Stimulated activated CD4-positive, alpha-beta T cell treated with anti-CD3 and anti-CD28 coated beads, Interleukin-4, amount 100 ng/mL, for 48 hours (primary cell): ENCODE measurements around the gene NTHL1.

Source experiments
- DNase-seq, 2 donors: peaks; one replicate each; pipeline ENCODE4 v3.0.0-alpha.2; 2020; ENCODE audit warnings: low read depth in 2 of 2

Gene NTHL1

GRCh38 chr16:2063861-2064260 is 16.2 kb upstream of the NTHL1 start:
- DNase-seq = no peak

GRCh38 chr16:2062801-2063200 is 15.2 kb upstream of the NTHL1 start:
- DNase-seq = no peak

- DNase-seq = no peak
Measured at GRCh38 chr16:2061526-2061925, 13.9 kb upstream of the NTHL1 start.

- DNase-seq = no peak
Measured at GRCh38 chr16:2061023-2061422, 13.4 kb upstream of the NTHL1 start.

GRCh38 chr16:2060346-2060745 is 12.7 kb upstream of the NTHL1 start:
- DNase-seq = no peak

GRCh38 chr16:2058872-2059271 is 11.2 kb upstream of the NTHL1 start:
- DNase-seq = no peak

GRCh38 chr16:2058420-2058819 is 10.8 kb upstream of the NTHL1 start:
- no peak for DNase-seq

GRCh38 chr16:2057438-2057837 is 9.8 kb upstream of the NTHL1 start:
- DNase-seq = no peak

GRCh38 chr16:2056681-2057407 is 9.2 kb upstream of the NTHL1 start:
- no peak for DNase-seq

GRCh38 chr16:2056077-2056476 is 8.4 kb upstream of the NTHL1 start:
- no peak for DNase-seq

GRCh38 chr16:2054543-2055245 is 7.1 kb upstream of the NTHL1 start:
- DNase-seq = no peak

- DNase-seq = no peak
Measured at GRCh38 chr16:2053897-2054296, 6.3 kb upstream of the NTHL1 start.

- DNase-seq = no peak
Measured at GRCh38 chr16:2053211-2053610, 5.6 kb upstream of the NTHL1 start.

- DNase-seq = no peak
Measured at GRCh38 chr16:2048116-2048543, 496 bp upstream of the NTHL1 start.

GRCh38 chr16:2046893-2047329 is 723 bp downstream of the NTHL1 start:
- no peak for DNase-seq

GRCh38 chr16:2045965-2046892 is 1.4 kb downstream of the NTHL1 start:
- DNase-seq = no peak

- no peak for DNase-seq
Measured at GRCh38 chr16:2044541-2044940, 3.1 kb downstream of the NTHL1 start.

GRCh38 chr16:2043667-2044451 is 3.8 kb downstream of the NTHL1 start:
- DNase-seq = no peak

GRCh38 chr16:2042986-2043666 is 4.5 kb downstream of the NTHL1 start:
- DNase-seq = no peak

GRCh38 chr16:2042171-2042985 is 5.3 kb downstream of the NTHL1 start:
- no peak for DNase-seq
